Measurements from ENCODE around the gene WWOX. TPM values are rescaled to one million over a fixed set of nuclear protein-coding genes. Genes with fewer than 3 reads are reported as not detected.
A peak's percentile ranks its signal among the peaks of the same experiment; 100 is the strongest.

The WWOX gene
- total and polyA plus RNA-seq, 2 of the 13 experiments (the other 11 are each of a cell fraction or from before 2014, with no cell fraction given) = 9.1 to 37.4 TPM

GRCh38 chr16:78134944-78135619 lies 35.6 kb downstream of the WWOX start (continued):
- no peak for TF ChIP-seq BCLAF1 (IDR thresholded peaks at IDR 0.05)
- no peak for TF ChIP-seq NR3C1 (CRISPR knock-in tag; IDR thresholded peaks at IDR 0.05)
- no peak for TF ChIP-seq ZNF317 (CRISPR knock-in tag; IDR thresholded peaks at IDR 0.05)
- no peak for TF ChIP-seq PRDM10 (CRISPR knock-in tag; IDR thresholded peaks at IDR 0.05; ENCODE audit: low read depth)
- no peak for TF ChIP-seq ZKSCAN1 (IDR thresholded peaks at IDR 0.05; ENCODE audit: low read length)
- no peak for TF ChIP-seq SNAI1 (CRISPR knock-in tag; IDR thresholded peaks at IDR 0.05; ENCODE audit: borderline replicate concordance)
- no peak for TF ChIP-seq SMARCE1 (IDR thresholded peaks at IDR 0.05; ENCODE audit: borderline replicate concordance)
- peak; percentile 38; the same call in 1 of the 2 replicates for TF ChIP-seq CREM (IDR thresholded peaks at IDR 0.05)
- no peak for TF ChIP-seq CREM (CRISPR knock-in tag; IDR thresholded peaks at IDR 0.05)
- TF ChIP-seq CSRNP1 (CRISPR knock-in tag; IDR thresholded peaks at IDR 0.05) = no peak
- TF ChIP-seq E2F1 (CRISPR knock-in tag; IDR thresholded peaks at IDR 0.05) = no peak
- TF ChIP-seq AKAP8 (CRISPR knock-in tag; IDR thresholded peaks at IDR 0.05) = no peak
- 0 out of 2 replicates have a peak, but pooled peaks have one; percentile 24 for TF ChIP-seq KDM2A (CRISPR knock-in tag; IDR thresholded peaks at IDR 0.05; ENCODE audit: borderline replicate concordance, low read depth)
- no peak for TF ChIP-seq ZNF749 (CRISPR knock-in tag; IDR thresholded peaks at IDR 0.05; ENCODE audit: borderline replicate concordance)
- TF ChIP-seq TCF7 (IDR thresholded peaks at IDR 0.05; ENCODE audit: low read depth) = peak; percentile 41; the same call in 1 of the 2 replicates
- TF ChIP-seq FOXM1 (CRISPR knock-in tag; IDR thresholded peaks at IDR 0.05) = no peak
- peak in 1 of 2 experiments; percentile 70; a peak in 2 of 4 replicates for TF ChIP-seq ATF4 (CRISPR knock-in tag; IDR thresholded peaks at IDR 0.05)
- TF ChIP-seq ZNF335 (CRISPR knock-in tag; IDR thresholded peaks at IDR 0.05) = no peak
- peak; percentile 93 for TF ChIP-seq FOXK1 (CRISPR knock-in tag; IDR thresholded peaks at IDR 0.05; ENCODE audit: borderline replicate concordance, low read depth)
- TF ChIP-seq ZNF101 (CRISPR knock-in tag; IDR thresholded peaks at IDR 0.05; ENCODE audit: borderline replicate concordance, low read depth) = no peak
